OCI-LY1 (cell line): ENCODE results near the gene CACNB3.

Source experiments
- CTCF ChIP-seq: fragments of 200-600 bp; sonication (generic), shearing (Covaris generic); IDR thresholded peaks from 2 replicates; pipeline ENCODE4 v1.5.1; 2017; ENCODE audit warnings: mild to moderate bottlenecking, antibody characterized with exemption, low read length, moderate library complexity, mixed read lengths
- EZH2 ChIP-seq: fragments of 200-600 bp; sonication (generic), shearing (Covaris generic); IDR thresholded peaks from 2 replicates; pipeline ENCODE4 v1.8.0; 2017; ENCODE audit warnings: borderline replicate concordance, mixed run types, mild to moderate bottlenecking, antibody characterized with exemption, low read length, moderate library complexity, mixed read lengths

- TF ChIP-seq CTCF (no peak), EZH2 (no peak)
These were observed 2.0 kb upstream of the CACNB3 start for GRCh38 chr12:48816143-48816854.
